Measurements from ENCODE around the gene LAMA2.

DNA sequence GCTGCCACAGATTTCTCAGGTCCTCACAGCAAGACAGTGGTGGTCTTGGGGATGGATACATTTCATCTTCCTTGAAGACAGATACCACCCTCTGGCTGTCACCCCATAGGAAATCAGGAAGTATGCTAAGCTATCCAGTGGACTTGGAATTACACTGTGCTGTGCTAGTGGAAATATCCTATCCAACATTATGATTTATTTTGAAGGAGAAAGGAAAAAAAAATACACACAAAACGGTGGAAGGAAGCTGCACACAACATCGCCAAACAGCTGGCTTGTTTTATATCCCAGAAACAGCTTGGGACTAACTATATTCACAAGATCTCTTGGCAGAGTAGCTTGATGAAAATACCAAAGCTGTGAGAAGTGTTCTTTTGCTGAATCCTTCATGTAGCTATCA, 257.6 kb downstream of the LAMA2 start:
- TF ChIP-seq, protein P1, sequence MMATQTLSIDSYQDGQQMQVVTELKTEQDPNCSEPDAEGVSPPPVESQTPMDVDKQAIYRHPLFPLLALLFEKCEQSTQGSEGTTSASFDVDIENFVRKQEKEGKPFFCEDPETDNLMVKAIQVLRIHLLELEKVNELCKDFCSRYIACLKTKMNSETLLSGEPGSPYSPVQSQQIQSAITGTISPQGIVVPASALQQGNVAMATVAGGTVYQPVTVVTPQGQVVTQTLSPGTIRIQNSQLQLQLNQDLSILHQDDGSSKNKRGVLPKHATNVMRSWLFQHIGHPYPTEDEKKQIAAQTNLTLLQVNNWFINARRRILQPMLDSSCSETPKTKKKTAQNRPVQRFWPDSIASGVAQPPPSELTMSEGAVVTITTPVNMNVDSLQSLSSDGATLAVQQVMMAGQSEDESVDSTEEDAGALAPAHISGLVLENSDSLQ (IDR thresholded peaks at IDR 0.05) = no peak
- TF ChIP-seq SP1 (IDR thresholded peaks at IDR 0.05) (no peak), FOXM1 (IDR thresholded peaks at IDR 0.05; ENCODE audit: borderline replicate concordance) (no peak), HDGF (IDR thresholded peaks at IDR 0.05; ENCODE audit: borderline replicate concordance) (no peak), NFRKB (IDR thresholded peaks at IDR 0.05) (no peak), LEF1 (IDR thresholded peaks at IDR 0.05; ENCODE audit: borderline replicate concordance) (no peak), BHLHE40 (IDR thresholded peaks at IDR 0.05; ENCODE audit: borderline replicate concordance) (no peak), L3MBTL2 (conservative IDR thresholded peaks at IDR 0.05) (no peak), FOXK2 (IDR thresholded peaks at IDR 0.05) (no peak), ELF4 (IDR thresholded peaks at IDR 0.05) (no peak), ARNT (IDR thresholded peaks at IDR 0.05) (no peak), SUZ12 (IDR thresholded peaks at IDR 0.05) (no peak), CTBP1 (IDR thresholded peaks at IDR 0.05; ENCODE audit: borderline replicate concordance) (no peak)
